ENCODE data around the gene DOCK2. TPM values are rescaled to one million over a fixed set of nuclear protein-coding genes. Genes with fewer than 3 reads are reported as not detected.

DOCK2 gene
- total RNA-seq, 1 experiment from 2014 or later = 1.4 TPM

DNA sequence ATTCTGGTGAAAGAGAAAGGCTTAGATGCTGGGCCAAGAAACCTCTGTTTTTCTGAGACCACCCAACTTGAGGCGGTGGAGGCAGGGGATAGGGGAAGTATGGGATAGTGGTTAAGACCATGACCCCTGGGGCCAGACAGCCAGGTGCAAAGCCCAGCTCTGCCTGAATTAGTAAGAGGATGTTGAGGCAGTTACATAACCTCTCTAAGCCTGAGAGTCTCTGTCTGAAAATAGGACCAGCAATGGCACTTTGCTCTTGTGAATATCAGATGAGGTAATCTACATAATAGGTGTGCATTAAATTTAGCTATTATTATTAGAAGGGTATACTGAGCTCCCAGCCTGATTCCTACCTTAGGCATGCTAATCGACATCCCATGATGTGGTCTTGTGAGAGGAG, 68.2 kb downstream of the DOCK2 start:
- Histone ChIP-seq H3K9me3 (ENCODE audit: control insufficient read depth, insufficient read depth, low read depth, low read length) (no peaks in the 10 kb centered on the region), H3K4me3 (ENCODE audit: low read depth in 2 of 2, low read length in 2 of 2) (no peak overlapping the region), H3K27me3 (ENCODE audit: control insufficient read depth, insufficient read depth, low read length) (no peaks in the 10 kb centered on the region), H3K36me3 (ENCODE audit: control insufficient read depth, insufficient read depth, low read length) (no peaks in the 10 kb centered on the region), H3K27ac (ENCODE audit: low read length) (no peak overlapping the region), H3K4me1 (ENCODE audit: control insufficient read depth, insufficient read depth, low read length) (peaks cover 12% of the 10 kb centered on the region)
- no TSS peak for BruUV-seq (replicated peaks)
- CTCF ChIA-PET = interaction anchor here (2.3 kb wide), 1 partner anchor 275 kb away, joined by 8 read pairs; the partner anchor contains the start of gene INSYN2B
- no peak for ATAC-seq
- DNase-seq (ENCODE audit: low read depth, low spot score) = no peak
- POLR2A ChIA-PET = no interaction called here
- intact Hi-C loops (cut with micrococcal nuclease; ENCODE audit: unreplicated experiment) (no loop called here), in situ Hi-C loops (cut with HindIII; ENCODE audit: low pct_unique_long_range_greater_than_20kb, low sequenced_read_pairs) (no loop called here)
- TF ChIP-seq POLR2AphosphoS5 (IDR thresholded peaks at IDR 0.05; ENCODE audit: low read depth, low read length) (no peak), SIN3A (IDR thresholded peaks at IDR 0.05; ENCODE audit: borderline replicate concordance, insufficient read depth, low read depth, low read length) (no peak), TCF7L2 (IDR thresholded peaks at IDR 0.05; ENCODE audit: low read depth, low read length) (no peak)
- TF ChIP-seq, protein P1, sequence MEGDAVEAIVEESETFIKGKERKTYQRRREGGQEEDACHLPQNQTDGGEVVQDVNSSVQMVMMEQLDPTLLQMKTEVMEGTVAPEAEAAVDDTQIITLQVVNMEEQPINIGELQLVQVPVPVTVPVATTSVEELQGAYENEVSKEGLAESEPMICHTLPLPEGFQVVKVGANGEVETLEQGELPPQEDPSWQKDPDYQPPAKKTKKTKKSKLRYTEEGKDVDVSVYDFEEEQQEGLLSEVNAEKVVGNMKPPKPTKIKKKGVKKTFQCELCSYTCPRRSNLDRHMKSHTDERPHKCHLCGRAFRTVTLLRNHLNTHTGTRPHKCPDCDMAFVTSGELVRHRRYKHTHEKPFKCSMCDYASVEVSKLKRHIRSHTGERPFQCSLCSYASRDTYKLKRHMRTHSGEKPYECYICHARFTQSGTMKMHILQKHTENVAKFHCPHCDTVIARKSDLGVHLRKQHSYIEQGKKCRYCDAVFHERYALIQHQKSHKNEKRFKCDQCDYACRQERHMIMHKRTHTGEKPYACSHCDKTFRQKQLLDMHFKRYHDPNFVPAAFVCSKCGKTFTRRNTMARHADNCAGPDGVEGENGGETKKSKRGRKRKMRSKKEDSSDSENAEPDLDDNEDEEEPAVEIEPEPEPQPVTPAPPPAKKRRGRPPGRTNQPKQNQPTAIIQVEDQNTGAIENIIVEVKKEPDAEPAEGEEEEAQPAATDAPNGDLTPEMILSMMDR (IDR thresholded peaks at IDR 0.05) = no peak
- TF ChIP-seq, protein P2, sequence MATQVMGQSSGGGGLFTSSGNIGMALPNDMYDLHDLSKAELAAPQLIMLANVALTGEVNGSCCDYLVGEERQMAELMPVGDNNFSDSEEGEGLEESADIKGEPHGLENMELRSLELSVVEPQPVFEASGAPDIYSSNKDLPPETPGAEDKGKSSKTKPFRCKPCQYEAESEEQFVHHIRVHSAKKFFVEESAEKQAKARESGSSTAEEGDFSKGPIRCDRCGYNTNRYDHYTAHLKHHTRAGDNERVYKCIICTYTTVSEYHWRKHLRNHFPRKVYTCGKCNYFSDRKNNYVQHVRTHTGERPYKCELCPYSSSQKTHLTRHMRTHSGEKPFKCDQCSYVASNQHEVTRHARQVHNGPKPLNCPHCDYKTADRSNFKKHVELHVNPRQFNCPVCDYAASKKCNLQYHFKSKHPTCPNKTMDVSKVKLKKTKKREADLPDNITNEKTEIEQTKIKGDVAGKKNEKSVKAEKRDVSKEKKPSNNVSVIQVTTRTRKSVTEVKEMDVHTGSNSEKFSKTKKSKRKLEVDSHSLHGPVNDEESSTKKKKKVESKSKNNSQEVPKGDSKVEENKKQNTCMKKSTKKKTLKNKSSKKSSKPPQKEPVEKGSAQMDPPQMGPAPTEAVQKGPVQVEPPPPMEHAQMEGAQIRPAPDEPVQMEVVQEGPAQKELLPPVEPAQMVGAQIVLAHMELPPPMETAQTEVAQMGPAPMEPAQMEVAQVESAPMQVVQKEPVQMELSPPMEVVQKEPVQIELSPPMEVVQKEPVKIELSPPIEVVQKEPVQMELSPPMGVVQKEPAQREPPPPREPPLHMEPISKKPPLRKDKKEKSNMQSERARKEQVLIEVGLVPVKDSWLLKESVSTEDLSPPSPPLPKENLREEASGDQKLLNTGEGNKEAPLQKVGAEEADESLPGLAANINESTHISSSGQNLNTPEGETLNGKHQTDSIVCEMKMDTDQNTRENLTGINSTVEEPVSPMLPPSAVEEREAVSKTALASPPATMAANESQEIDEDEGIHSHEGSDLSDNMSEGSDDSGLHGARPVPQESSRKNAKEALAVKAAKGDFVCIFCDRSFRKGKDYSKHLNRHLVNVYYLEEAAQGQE (IDR thresholded peaks at IDR 0.05; ENCODE audit: insufficient read depth in 1 of 2, low read depth in 2 of 2, low read length in 1 of 2) = no peak

DNA sequence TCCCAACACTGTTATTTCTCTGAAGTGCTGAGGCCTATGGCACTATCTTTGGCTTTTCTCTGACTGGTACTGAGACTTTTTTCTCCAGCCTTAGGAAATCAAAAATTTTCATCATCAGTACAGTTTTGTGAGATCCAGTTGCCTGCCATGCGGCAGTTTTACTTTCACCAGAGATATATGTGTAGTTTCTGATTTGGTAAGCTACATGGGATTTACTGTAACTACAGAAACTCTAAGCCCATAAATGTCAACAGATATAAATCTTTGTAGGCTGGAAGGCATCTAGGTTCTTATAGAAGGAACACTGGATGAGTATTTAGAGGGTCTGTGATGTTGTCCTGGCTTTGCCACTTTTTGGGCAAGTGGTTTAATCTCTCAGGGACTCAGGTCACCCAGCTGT, 69.0 kb downstream of the DOCK2 start:
- no TSS peak for BruUV-seq (replicated peaks)
- no peak for ATAC-seq
- Histone ChIP-seq H3K4me3 (ENCODE audit: low read depth in 2 of 2, low read length in 2 of 2) (no peak overlapping the region), H3K36me3 (ENCODE audit: control insufficient read depth, insufficient read depth, low read length) (no peaks in the 10 kb centered on the region), H3K4me1 (ENCODE audit: control insufficient read depth, insufficient read depth, low read length) (peaks cover 12% of the 10 kb centered on the region), H3K27me3 (ENCODE audit: control insufficient read depth, insufficient read depth, low read length) (no peaks in the 10 kb centered on the region), H3K27ac (ENCODE audit: low read length) (no peak overlapping the region), H3K9me3 (ENCODE audit: control insufficient read depth, insufficient read depth, low read depth, low read length) (no peaks in the 10 kb centered on the region)
- DNase-seq (ENCODE audit: low read depth, low spot score) = no peak
- intact Hi-C loops (cut with micrococcal nuclease; ENCODE audit: unreplicated experiment) = no loop called here
- TF ChIP-seq POLR2AphosphoS5 (IDR thresholded peaks at IDR 0.05; ENCODE audit: low read depth, low read length) (no peak), TCF7L2 (IDR thresholded peaks at IDR 0.05; ENCODE audit: low read depth, low read length) (no peak), SIN3A (IDR thresholded peaks at IDR 0.05; ENCODE audit: borderline replicate concordance, insufficient read depth, low read depth, low read length) (no peak)
- TF ChIP-seq, protein P1 (IDR thresholded peaks at IDR 0.05) = no peak
- TF ChIP-seq, protein P2 (IDR thresholded peaks at IDR 0.05; ENCODE audit: insufficient read depth in 1 of 2, low read depth in 2 of 2, low read length in 1 of 2) = no peak
- ChIA-PET POLR2A (no interaction called here), CTCF (interaction anchor here (2.3 kb wide), 1 partner anchor 274 kb away, joined by 8 read pairs; the partner anchor contains the start of gene INSYN2B)
- in situ Hi-C loops (cut with HindIII; ENCODE audit: low pct_unique_long_range_greater_than_20kb, low sequenced_read_pairs) = no loop called here
